Erythroblast (primary cell): ENCODE data around the gene RAB11A.

ENCODE experiments used
- GATA1 ChIP-seq: IDR thresholded peaks from 2 replicates; pipeline ENCODE4 v1.6.1; 2011; ENCODE audit warnings: low read depth, mild to moderate bottlenecking, control low read depth, low read length, moderate library complexity
- POLR2A ChIP-seq: IDR thresholded peaks from 2 replicates; pipeline ENCODE4 v1.6.1; 2011; ENCODE audit warnings: mild to moderate bottlenecking, low read length

GRCh38 chr15:65822316-65822715 is 47.0 kb upstream of the RAB11A start:
- TF ChIP-seq POLR2A (no peak), GATA1 (no peak)
